Measurements from ENCODE around the gene CTAGE4.
"Not testable (repeated sequence)": the region's sequence is repeated elsewhere in the genome, so short reads cannot be mapped to it uniquely, and the experiment has no call there.

Gene CTAGE4, protein sequence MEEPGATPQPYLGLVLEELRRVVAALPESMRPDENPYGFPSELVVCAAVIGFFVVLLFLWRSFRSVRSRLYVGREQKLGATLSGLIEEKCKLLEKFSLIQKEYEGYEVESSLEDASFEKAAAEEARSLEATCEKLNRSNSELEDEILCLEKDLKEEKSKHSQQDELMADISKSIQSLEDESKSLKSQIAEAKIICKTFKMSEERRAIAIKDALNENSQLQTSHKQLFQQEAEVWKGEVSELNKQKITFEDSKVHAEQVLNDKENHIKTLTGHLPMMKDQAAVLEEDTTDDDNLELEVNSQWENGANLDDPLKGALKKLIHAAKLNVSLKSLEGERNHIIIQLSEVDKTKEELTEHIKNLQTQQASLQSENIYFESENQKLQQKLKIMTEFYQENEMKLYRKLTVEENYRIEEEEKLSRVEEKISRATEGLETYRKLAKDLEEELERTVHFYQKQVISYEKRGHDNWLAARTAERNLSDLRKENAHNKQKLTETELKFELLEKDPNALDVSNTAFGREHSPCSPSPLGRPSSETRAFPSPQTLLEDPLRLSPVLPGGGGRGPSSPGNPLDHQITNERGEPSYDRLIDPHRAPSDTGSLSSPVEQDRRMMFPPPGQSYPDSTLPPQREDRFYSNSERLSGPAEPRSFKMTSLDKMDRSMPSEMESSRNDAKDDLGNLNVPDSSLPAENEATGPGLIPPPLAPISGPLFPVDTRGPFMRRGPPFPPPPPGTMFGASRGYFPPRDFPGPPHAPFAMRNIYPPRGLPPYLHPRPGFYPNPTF

GRCh38 chr7:144183166-144183565, at the start of gene CTAGE4:
CTAGE4 (plus strand) TSS chr7:144183466; CDS start chr7:144183504, 38 bp downstream.
- FAIRE-seq; DNase-seq (ENCODE audit: extremely low spot score, insufficient read length, low read depth): not testable (repeated sequence)

DNA sequence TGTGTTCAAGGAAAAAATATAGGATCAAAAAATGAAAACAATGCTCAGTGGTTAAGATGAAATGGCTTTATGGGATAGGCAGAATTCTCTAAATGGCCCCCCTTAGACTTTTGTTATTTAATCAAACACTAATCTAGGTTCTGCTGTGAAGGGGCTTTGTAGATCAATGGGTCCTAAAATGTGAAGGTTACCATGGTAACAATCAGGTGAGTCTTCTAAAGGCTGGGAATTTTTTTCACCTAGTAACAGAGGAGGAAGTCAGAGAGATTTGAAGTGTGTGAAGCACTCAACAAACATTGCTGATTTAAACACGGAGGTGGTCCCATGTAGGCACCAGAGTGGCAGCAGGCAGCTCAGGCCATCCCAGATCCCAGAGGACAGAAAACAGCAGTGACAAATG, 49.1 kb upstream of the CTAGE4 start:
- DNase-seq (ENCODE audit: extremely low spot score, insufficient read length, low read depth), result no peak
- no peak for FAIRE-seq

GRCh38 chr7:144137501-144137900, 45.8 kb upstream of the CTAGE4 start:
- DNase-seq (ENCODE audit: extremely low spot score, insufficient read length, low read depth), result no peak
- no peak for FAIRE-seq

DNA sequence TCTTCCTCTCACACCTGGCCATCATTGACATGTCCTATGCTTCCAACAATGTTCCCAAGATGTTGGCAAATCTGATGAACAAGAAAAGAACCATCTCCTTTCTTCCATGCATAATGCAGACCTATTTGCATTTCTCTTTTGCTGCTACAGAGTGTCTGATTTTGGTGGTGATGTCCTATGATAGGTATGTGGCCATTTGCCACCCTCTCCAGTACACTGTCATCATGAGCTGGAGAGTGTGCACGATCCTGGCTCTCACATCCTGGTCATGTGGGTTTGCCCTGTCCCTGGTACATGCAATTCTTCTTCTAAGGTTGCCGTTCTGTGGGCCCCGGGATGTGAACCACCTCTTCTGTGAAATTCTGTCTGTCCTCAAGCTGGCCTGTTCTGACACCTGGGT, 41.1 kb upstream of the CTAGE4 start:
- FAIRE-seq (no peak), DNase-seq (ENCODE audit: extremely low spot score, insufficient read length, low read depth) (no peak)

DNA sequence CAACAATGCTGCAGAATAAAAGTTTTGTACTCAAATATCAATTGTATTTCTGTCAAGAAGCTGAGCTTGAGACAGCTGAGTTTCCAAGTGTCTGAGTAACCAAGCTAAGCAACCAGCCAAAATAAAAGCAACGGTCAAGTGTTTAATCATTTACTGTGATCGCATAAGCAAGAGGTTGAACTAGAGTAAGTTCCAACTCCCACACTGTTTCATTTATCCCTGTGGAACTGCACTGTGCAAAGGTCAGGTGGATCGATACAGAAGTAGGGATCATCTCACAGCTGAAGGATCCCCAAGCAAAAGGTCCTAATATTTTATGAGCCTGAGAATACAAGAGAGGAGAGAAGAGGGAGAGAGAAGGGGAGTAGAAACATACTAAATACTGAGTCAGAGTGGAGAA, 38.8 kb upstream of the CTAGE4 start:
- DNase-seq (ENCODE audit: extremely low spot score, insufficient read length, low read depth), result no peak
- FAIRE-seq, result no peak

GRCh38 chr7:144148224-144148827, 34.9 kb upstream of the CTAGE4 start:
- DNase-seq (ENCODE audit: extremely low spot score, insufficient read length, low read depth) (no peak), FAIRE-seq (no peak)

DNA sequence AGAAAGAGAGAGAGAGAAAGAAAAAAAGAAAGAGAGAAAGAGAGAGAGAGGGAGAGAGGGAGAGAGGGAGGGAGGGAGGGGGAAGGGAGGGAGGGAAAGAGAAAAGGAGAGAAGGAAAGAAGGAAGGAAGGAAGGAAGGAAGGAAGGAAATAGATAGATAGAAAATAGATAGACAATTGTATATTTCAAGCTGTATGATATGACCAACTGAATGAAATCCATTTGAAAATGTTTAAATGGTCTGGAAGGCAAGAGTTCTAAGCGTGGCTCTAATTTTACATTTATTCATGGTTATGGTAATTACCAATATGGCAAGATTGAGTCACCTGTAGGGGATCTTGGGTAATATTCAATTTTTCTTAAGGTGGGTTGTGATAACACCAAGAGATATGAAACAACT, 24.4 kb upstream of the CTAGE4 start:
- DNase-seq (ENCODE audit: extremely low spot score, insufficient read length, low read depth), result no peak
- FAIRE-seq, result no peak

DNA sequence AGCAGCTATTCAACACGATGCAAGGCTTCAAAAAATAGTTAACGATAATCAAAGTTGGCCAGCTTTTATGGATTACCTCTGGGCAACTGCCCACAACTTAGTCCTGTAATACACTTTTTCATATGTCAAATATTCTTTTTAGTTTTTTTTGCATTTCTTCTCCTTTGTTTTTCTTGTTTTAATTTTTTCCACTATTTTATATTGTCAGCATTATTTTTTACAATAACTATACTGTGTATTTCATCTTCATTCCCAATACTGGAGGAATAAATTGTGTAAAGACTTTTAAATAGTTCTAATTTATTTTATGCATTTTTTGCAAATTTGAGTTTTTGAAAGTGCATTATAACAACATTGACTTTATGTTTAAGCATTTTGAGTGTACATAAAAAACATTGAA, 18.5 kb upstream of the CTAGE4 start:
- DNase-seq (ENCODE audit: extremely low spot score, insufficient read length, low read depth) (no peak), FAIRE-seq (no peak)

DNA sequence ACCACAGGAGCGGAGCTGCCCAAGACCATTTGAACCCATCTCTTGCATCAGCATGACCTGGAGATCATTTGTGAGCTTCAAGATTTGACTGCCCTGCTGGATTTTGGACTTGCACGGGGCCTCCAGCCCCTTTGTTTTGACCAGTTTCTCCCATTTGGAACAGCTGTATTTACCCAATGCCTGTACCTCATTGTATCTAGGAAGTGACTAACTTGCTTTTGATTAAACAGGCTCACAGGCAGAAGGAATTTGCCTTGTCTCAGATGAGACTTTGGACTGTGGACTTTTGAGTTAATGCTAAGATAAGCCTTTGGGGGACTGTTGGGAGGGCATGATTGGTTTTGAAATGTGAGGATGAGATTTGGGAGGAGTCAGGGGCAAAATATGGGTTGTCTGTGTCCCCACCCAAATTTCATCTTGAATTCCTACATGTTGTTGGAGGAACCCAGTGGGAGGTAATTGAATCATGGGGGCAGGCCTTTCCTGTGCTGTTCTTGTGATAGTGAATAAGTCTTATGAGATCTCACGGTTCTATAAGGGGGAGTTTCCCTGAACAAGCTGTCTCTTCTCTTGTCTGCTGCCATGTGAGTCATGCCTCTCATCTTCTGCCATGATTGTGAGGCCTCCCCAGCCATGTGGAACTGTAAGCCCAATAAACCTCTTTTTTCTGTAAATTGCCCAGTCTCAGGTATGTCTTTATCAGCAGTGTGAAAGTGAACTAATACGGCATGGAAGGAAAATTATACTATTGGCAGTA, 11.5 kb upstream of the CTAGE4 start:
- FAIRE-seq; DNase-seq (ENCODE audit: extremely low spot score, insufficient read length, low read depth): not testable (repeated sequence)

DNA sequence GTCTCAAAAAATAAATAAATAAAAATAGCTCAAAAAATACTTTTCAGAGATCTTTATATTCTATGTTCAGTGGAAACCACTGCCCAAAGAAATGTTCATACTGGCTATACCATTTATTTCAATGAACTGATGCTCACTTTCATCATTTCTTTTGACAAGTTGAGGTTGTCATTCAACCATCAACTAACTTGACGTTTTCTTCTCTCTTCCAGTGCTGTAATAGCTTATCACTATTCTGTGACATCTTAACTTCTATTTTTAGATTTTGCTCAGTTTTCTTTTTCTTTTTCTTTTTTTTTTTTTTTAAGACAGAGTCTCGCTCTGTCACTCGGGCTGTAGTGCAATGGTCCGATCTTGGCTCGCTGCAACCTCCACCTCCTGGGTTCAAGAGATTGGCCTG, 8.7 kb upstream of the CTAGE4 start:
- FAIRE-seq (no peak), DNase-seq (ENCODE audit: extremely low spot score, insufficient read length, low read depth) (no peak)

DNA sequence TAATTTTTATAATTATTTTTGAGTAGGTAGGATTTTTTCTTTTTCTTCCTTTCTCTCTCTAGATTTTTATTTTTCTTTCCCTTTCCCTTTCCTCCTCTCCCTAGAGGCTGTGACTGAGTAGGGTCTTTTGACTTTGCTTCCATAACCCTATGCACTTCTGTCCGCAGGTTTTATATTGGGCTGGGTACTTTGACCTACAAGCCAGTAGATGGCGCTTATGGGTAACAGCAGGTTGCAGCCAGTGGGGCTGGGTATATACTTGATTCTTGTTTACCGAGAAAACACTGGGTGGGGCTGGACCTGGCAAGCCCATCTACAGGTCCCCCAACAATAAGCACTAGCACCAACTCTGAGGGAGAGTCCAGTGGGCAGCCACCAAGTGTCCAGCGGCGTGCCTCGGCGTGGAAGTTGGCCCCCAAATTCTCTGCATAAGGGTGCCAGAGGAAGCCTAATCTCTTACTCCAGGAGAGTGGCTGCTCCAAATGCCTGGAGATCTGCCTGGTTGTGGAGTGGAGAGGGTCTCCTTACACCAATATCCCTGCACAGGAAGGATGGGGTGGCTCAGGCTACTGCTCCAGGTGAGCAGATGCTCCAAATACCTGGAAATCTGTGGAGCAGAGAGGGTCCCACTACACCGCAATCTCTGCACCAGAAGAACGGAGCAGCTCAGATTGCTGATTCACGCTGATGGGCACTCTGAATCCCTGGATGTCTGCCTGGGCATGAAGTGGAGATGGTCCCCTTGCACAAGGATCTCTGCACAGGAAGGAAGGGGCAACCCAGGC, 4.7 kb upstream of the CTAGE4 start:
- DNase-seq (ENCODE audit: extremely low spot score, insufficient read length, low read depth), result not testable (repeated sequence)
- peak; percentile 74 for FAIRE-seq

- DNase-seq (ENCODE audit: extremely low spot score, insufficient read length, low read depth); FAIRE-seq: not testable (repeated sequence)
Measured at GRCh38 chr7:144179165-144179479, 4.1 kb upstream of the CTAGE4 start.

- not testable (repeated sequence) for DNase-seq (ENCODE audit: extremely low spot score, insufficient read length, low read depth); FAIRE-seq
Measured at GRCh38 chr7:144187848-144188247, 4.6 kb downstream of the CTAGE4 start.

- not testable (repeated sequence) for FAIRE-seq; DNase-seq (ENCODE audit: extremely low spot score, insufficient read length, low read depth)
Measured at GRCh38 chr7:144188578-144189171, 5.4 kb downstream of the CTAGE4 start.

- not testable (repeated sequence) for DNase-seq (ENCODE audit: extremely low spot score, insufficient read length, low read depth); FAIRE-seq
Measured at GRCh38 chr7:144193782-144194181, 10.5 kb downstream of the CTAGE4 start.

DNA sequence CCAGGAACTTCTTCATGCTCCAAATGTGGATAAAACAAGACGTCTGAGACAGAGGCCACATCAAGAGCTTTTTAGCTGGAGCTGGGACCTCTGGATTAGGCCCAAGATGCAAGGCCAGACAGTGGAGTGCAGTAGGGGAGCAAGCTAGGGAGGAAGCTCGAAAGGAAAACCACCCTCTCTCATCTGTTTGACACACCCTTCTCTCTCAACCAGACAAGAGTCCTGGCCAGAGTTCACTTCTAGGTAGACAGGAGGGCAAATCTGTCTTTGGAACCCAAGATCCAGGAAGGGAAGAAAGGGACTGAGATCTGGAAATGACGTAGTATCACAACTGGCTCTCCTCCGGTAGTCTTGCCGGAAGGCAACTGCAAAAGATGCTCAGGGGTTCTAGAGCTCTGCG, 11.2 kb downstream of the CTAGE4 start:
- not testable (repeated sequence) for FAIRE-seq

GRCh38 chr7:144195212-144195872, 12.1 kb downstream of the CTAGE4 start, which contains the start of gene ARHGEF35:
ARHGEF35 (minus strand) TSS chr7:144195833; CDS start chr7:144188383, 7,450 bp downstream.
- not testable (repeated sequence) for DNase-seq (ENCODE audit: extremely low spot score, insufficient read length, low read depth); FAIRE-seq

More for the DNA sequence above, 11.2 kb downstream of the CTAGE4 start:
- DNase-seq (ENCODE audit: extremely low spot score, insufficient read length, low read depth), result not testable (repeated sequence)

- not testable (repeated sequence) for DNase-seq (ENCODE audit: extremely low spot score, insufficient read length, low read depth); FAIRE-seq
Measured at GRCh38 chr7:144198934-144199333, 15.7 kb downstream of the CTAGE4 start.
